Peyer's patch (tissue), 4 donors: ENCODE data around the gene DNAH8.

ENCODE experiments used
- CTCF ChIP-seq, 6 experiments: fragments of 450-650 bp in 4 of 6; fragments of 200-600 bp in 2 of 6; sonication (generic) in 1 of 6; IDR thresholded peaks; one replicate each; pipeline ENCODE4 v1.5.1; 2017 to 2019; ENCODE audit warnings: antibody characterized with exemption in 6 of 6, mild to moderate bottlenecking in 3 of 6, moderate library complexity in 1 of 6
- POLR2A ChIP-seq, 2 donors: fragments of 450-650 bp; IDR thresholded peaks; one replicate each; pipeline ENCODE4 v1.5.1; 2017; ENCODE audit warnings: antibody characterized with exemption in 2 of 2, mild to moderate bottlenecking in 2 of 2, moderate library complexity in 2 of 2

- TF ChIP-seq POLR2A (IDR thresholded peaks at IDR 0.05) (no peak), CTCF (IDR thresholded peaks at IDR 0.05) (no peak)
Measured at GRCh38 chr6:38697846-38698245, 17.3 kb upstream of the DNAH8 start.
